Stimulated activated CD8-positive, alpha-beta memory T cell treated with anti-CD3 and anti-CD28 coated beads, Interleukin-4, amount 100 ng/mL, for 1 hour (primary cell): Measurements from ENCODE around the gene DHH.
A peak's percentile ranks its signal among the peaks of the same experiment; 100 is the strongest.

Source experiments
- DNase-seq, 2 donors: peaks; one replicate each; pipeline ENCODE4 v3.0.0-alpha.2; 2020; ENCODE audit warnings: low read depth in 2 of 2, low spot score in 1 of 2

Gene DHH

GRCh38 chr12:49109641-49110463, 15.3 kb upstream of the DHH start:
- DNase-seq = no peak

- no peak for DNase-seq
Measured at GRCh38 chr12:49108958-49109404, 14.4 kb upstream of the DHH start.

- DNase-seq = no peak
Measured at GRCh38 chr12:49105504-49106084, 11.0 kb upstream of the DHH start.

- DNase-seq = no peak
Measured at GRCh38 chr12:49104822-49105221, 10.2 kb upstream of the DHH start.

GRCh38 chr12:49100380-49100779, 5.8 kb upstream of the DHH start:
- DNase-seq = no peak

- DNase-seq = no peak
Measured at GRCh38 chr12:49098703-49099102, 4.1 kb upstream of the DHH start.

GRCh38 chr12:49098035-49098451, 3.4 kb upstream of the DHH start:
- peak in 1 of 2 donors; percentile 44 for DNase-seq

- no peak for DNase-seq
Measured at GRCh38 chr12:49097381-49097780, 2.8 kb upstream of the DHH start.

- DNase-seq = no peak
Measured at GRCh38 chr12:49094975-49095365, 369 bp upstream of the DHH start.

GRCh38 chr12:49093792-49094159, 825 bp downstream of the DHH start:
- DNase-seq = no peak

- DNase-seq = no peak
Measured at GRCh38 chr12:49092816-49093406, 1.7 kb downstream of the DHH start.

GRCh38 chr12:49092086-49092815, 2.4 kb downstream of the DHH start:
- DNase-seq = peak in 1 of 2 donors; percentile 16

GRCh38 chr12:49091836-49092085, 2.8 kb downstream of the DHH start:
- DNase-seq = no peak

GRCh38 chr12:49091056-49091835, 3.4 kb downstream of the DHH start:
- DNase-seq = no peak

GRCh38 chr12:49089821-49090773, 4.5 kb downstream of the DHH start:
- no peak for DNase-seq

GRCh38 chr12:49088932-49089330, 5.7 kb downstream of the DHH start:
- DNase-seq = no peak

- peak in 1 of 2 donors; percentile 49 for DNase-seq
Measured at GRCh38 chr12:49088150-49088931, 6.3 kb downstream of the DHH start.

GRCh38 chr12:49086116-49086515, 8.5 kb downstream of the DHH start:
- no peak for DNase-seq

- no peak for DNase-seq
Measured at GRCh38 chr12:49084438-49084837, 10.2 kb downstream of the DHH start.
